ENCODE results near the gene CKS1B. TPM values are rescaled to one million over a fixed set of nuclear protein-coding genes. Genes with fewer than 3 reads are reported as not detected.

Gene CKS1B
- total and polyA plus RNA-seq, 4 donors, result 32.4 to 57.9 (median 44.4) TPM

DNA sequence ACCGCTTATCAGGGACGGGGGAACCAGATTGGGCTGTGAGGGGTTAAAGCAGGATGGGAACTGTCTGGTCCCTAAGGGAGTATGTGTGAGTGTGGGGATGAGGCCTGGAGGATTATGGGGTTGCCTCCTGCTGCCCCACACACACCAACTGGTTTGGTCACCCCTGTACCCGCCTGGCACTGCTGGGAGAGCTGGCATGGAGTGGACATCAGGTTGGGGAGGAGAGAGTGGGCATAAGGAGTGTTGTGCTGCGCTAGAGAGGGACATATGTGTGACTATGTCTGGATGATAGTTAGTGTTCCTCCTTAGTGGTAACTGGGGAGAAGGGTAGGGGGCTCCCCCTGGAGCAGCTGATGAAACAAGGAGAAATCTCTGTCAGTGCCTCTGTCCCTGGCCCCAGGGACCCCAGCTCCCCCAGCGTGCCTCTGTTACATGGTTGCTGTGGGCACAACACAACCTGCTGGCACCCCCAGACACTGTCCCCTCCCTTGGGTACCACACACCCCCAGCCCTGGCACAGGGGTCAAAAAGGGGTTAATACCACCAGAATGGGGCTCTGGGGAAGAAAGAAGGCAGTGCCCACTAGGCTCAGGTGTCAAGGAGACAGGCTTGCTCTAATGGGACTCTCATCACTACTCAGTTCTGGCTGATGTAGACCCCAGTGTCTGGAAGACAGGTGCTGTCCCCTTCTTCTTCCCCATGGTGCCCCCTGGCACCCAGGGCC, 30.0 kb downstream of the CKS1B start:
- TF ChIP-seq RAD21 (IDR thresholded peaks at IDR 0.05), result no peak
- no peak for TF ChIP-seq SP1 (IDR thresholded peaks at IDR 0.05)
- no peak for TF ChIP-seq FOXA1 (IDR thresholded peaks at IDR 0.05)
- TF ChIP-seq GABPA (IDR thresholded peaks at IDR 0.05 in 1 of 2, conservative IDR thresholded peaks at IDR 0.05 in 1 of 2), result no peak
- no peak for TF ChIP-seq NR2F2 (IDR thresholded peaks at IDR 0.05)
- TF ChIP-seq JUND (IDR thresholded peaks at IDR 0.05), result no peak
- TF ChIP-seq, protein P1, sequence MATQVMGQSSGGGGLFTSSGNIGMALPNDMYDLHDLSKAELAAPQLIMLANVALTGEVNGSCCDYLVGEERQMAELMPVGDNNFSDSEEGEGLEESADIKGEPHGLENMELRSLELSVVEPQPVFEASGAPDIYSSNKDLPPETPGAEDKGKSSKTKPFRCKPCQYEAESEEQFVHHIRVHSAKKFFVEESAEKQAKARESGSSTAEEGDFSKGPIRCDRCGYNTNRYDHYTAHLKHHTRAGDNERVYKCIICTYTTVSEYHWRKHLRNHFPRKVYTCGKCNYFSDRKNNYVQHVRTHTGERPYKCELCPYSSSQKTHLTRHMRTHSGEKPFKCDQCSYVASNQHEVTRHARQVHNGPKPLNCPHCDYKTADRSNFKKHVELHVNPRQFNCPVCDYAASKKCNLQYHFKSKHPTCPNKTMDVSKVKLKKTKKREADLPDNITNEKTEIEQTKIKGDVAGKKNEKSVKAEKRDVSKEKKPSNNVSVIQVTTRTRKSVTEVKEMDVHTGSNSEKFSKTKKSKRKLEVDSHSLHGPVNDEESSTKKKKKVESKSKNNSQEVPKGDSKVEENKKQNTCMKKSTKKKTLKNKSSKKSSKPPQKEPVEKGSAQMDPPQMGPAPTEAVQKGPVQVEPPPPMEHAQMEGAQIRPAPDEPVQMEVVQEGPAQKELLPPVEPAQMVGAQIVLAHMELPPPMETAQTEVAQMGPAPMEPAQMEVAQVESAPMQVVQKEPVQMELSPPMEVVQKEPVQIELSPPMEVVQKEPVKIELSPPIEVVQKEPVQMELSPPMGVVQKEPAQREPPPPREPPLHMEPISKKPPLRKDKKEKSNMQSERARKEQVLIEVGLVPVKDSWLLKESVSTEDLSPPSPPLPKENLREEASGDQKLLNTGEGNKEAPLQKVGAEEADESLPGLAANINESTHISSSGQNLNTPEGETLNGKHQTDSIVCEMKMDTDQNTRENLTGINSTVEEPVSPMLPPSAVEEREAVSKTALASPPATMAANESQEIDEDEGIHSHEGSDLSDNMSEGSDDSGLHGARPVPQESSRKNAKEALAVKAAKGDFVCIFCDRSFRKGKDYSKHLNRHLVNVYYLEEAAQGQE (IDR thresholded peaks at IDR 0.05), result no peak
- TF ChIP-seq, protein P2, sequence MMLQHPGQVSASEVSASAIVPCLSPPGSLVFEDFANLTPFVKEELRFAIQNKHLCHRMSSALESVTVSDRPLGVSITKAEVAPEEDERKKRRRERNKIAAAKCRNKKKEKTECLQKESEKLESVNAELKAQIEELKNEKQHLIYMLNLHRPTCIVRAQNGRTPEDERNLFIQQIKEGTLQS (IDR thresholded peaks at IDR 0.05), result no peak
- no peak for TF ChIP-seq FOXA2 (IDR thresholded peaks at IDR 0.05)
- no peak for TF ChIP-seq EGR1 (IDR thresholded peaks at IDR 0.05; ENCODE audit: low read depth in 2 of 2)
- no peak for TF ChIP-seq YY1 (IDR thresholded peaks at IDR 0.05)
- TF ChIP-seq, protein P3, sequence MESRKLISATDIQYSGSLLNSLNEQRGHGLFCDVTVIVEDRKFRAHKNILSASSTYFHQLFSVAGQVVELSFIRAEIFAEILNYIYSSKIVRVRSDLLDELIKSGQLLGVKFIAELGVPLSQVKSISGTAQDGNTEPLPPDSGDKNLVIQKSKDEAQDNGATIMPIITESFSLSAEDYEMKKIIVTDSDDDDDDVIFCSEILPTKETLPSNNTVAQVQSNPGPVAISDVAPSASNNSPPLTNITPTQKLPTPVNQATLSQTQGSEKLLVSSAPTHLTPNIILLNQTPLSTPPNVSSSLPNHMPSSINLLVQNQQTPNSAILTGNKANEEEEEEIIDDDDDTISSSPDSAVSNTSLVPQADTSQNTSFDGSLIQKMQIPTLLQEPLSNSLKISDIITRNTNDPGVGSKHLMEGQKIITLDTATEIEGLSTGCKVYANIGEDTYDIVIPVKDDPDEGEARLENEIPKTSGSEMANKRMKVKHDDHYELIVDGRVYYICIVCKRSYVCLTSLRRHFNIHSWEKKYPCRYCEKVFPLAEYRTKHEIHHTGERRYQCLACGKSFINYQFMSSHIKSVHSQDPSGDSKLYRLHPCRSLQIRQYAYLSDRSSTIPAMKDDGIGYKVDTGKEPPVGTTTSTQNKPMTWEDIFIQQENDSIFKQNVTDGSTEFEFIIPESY (IDR thresholded peaks at IDR 0.05), result no peak
- TF ChIP-seq HNF4G (IDR thresholded peaks at IDR 0.05), result no peak
- DNase-seq (ENCODE audit: low spot score), result no peak
- peak overlapping the region; percentile 48 to 70 for H3K9ac ChIP-seq (ENCODE audit: low read depth in 1 of 2, low read length in 2 of 2)
- no peaks in the 10 kb centered on the region for H3K9me3 ChIP-seq (ENCODE audit: control insufficient read depth in 4 of 4, low read length in 3 of 4)
- H3K27me3 ChIP-seq (ENCODE audit: control insufficient read depth in 4 of 4, insufficient read depth in 4 of 4, low read length in 3 of 4), result no peaks in the 10 kb centered on the region
- peak overlapping the region; percentile 87 to 99 for H3K27ac ChIP-seq (ENCODE audit: low read depth in 1 of 2, low read length in 2 of 2)
- H3K4me3 ChIP-seq (ENCODE audit: low read depth in 1 of 3, low read length in 3 of 3), result peak overlapping the region; percentile 62 to 73 (median 68)
- no peaks in the 10 kb centered on the region for H3K36me3 ChIP-seq (ENCODE audit: control insufficient read depth in 4 of 4, insufficient read depth in 3 of 4, low read depth in 1 of 4, low read length in 3 of 4)
- 21% methylated on average over 5 of the region's 5 CpGs for WGBS
- peaks cover 38 to 72% (median 58%) of the 10 kb centered on the region in 4 donors for H3K4me1 ChIP-seq (ENCODE audit: control insufficient read depth in 4 of 4, insufficient read depth in 4 of 4, low read length in 3 of 4)

DNA sequence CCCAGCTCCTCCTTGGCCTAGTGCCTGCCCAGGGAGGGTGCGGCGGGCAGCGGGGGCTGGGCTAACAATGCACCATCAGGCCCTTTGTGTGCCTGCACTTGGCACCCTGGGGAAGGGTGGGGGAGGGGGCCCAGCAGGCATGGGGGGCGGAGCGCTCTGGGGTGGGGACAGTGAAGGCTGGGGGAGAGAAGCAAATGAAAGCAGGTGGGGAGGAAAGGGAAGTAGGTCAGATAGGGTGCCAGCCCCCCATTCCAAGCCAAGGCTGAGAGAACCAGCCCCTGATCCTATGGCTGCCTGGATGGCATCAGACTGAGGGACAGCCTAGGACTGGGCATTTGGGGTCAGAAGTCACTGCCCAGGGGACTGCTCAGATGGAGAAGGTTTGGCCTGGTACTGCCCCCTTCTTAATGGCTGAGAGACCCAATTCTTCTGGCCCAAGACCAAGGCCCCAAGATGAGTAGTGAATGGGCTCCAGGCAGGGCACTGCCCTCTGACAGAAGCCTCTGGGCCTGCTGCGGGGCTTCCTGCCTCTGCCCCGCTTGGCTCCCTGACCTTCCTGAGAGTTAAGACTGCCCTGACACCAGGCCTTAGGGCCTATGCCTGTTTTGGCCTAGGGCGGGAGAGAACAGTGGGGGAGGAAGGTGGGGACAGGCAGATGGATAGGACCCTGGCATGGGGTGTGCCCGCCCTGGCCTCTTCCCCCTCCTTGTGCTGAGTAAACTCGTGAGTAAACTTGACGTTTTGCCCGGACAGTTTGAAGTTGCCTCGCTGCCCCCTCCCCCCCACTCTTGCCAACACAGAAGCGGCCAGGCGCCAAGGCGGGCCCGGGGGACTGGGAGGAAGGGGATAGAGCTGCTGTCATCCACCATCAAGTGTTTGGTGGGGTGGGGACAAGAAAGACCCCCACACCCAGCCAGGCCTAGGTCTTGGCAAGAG, 30.9 kb downstream of the CKS1B start:
- 19% methylated on average over 17 of the region's 17 CpGs for WGBS
- Histone ChIP-seq H3K36me3 (ENCODE audit: control insufficient read depth in 4 of 4, insufficient read depth in 3 of 4, low read depth in 1 of 4, low read length in 3 of 4) (no peaks in the 10 kb centered on the region), H3K4me1 (ENCODE audit: control insufficient read depth in 4 of 4, insufficient read depth in 4 of 4, low read length in 3 of 4) (peaks cover 40 to 72% (median 58%) of the 10 kb centered on the region in 4 donors), H3K27ac (ENCODE audit: low read depth in 1 of 2, low read length in 2 of 2) (peak overlapping the region; percentile 87 to 99), H3K9ac (ENCODE audit: low read depth in 1 of 2, low read length in 2 of 2) (peak overlapping the region; percentile 5 to 15), H3K9me3 (ENCODE audit: control insufficient read depth in 4 of 4, low read length in 3 of 4) (no peaks in the 10 kb centered on the region), H3K27me3 (ENCODE audit: control insufficient read depth in 4 of 4, insufficient read depth in 4 of 4, low read length in 3 of 4) (no peaks in the 10 kb centered on the region), H3K4me3 (ENCODE audit: low read depth in 1 of 3, low read length in 3 of 3) (peak overlapping the region in 2 of 3 donors; percentile 7 to 73)
- no peak for DNase-seq (ENCODE audit: low spot score)
- peak; percentile 63 to 81 for TF ChIP-seq RXRA (IDR thresholded peaks at IDR 0.05)
- peak; percentile 50 to 72 for TF ChIP-seq HNF4A (conservative IDR thresholded peaks at IDR 0.05)
- peak in 1 of 2 donors; percentile 51 for TF ChIP-seq EGR1 (IDR thresholded peaks at IDR 0.05; ENCODE audit: low read depth in 2 of 2)
- no peak for TF ChIP-seq RAD21 (IDR thresholded peaks at IDR 0.05)
- TF ChIP-seq, protein P1 (IDR thresholded peaks at IDR 0.05), result no peak
- TF ChIP-seq FOXA2 (IDR thresholded peaks at IDR 0.05), result no peak
- TF ChIP-seq JUND (IDR thresholded peaks at IDR 0.05), result peak; percentile 34 to 52
- peak in 1 of 2 donors; percentile 53 for TF ChIP-seq GABPA (IDR thresholded peaks at IDR 0.05 in 1 of 2, conservative IDR thresholded peaks at IDR 0.05 in 1 of 2)
- TF ChIP-seq, protein P2 (IDR thresholded peaks at IDR 0.05), result no peak
- no peak for TF ChIP-seq TAF1 (conservative IDR thresholded peaks at IDR 0.05)
- TF ChIP-seq NR2F2 (IDR thresholded peaks at IDR 0.05), result peak; percentile 30
- TF ChIP-seq, protein P4, sequence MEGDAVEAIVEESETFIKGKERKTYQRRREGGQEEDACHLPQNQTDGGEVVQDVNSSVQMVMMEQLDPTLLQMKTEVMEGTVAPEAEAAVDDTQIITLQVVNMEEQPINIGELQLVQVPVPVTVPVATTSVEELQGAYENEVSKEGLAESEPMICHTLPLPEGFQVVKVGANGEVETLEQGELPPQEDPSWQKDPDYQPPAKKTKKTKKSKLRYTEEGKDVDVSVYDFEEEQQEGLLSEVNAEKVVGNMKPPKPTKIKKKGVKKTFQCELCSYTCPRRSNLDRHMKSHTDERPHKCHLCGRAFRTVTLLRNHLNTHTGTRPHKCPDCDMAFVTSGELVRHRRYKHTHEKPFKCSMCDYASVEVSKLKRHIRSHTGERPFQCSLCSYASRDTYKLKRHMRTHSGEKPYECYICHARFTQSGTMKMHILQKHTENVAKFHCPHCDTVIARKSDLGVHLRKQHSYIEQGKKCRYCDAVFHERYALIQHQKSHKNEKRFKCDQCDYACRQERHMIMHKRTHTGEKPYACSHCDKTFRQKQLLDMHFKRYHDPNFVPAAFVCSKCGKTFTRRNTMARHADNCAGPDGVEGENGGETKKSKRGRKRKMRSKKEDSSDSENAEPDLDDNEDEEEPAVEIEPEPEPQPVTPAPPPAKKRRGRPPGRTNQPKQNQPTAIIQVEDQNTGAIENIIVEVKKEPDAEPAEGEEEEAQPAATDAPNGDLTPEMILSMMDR (IDR thresholded peaks at IDR 0.05; ENCODE audit: low read depth, low read length, missing input control), result no peak
